Transverse colon (tissue), 4 donors: ENCODE results near the gene UNC93B1. TPM values are rescaled to one million over a fixed set of nuclear protein-coding genes. Genes with fewer than 3 reads are reported as not detected.

Experiments used
- DNase-seq: peaks from one replicate; pipeline ENCODE4 v3.0.0-alpha.2; 2019
- H3K27ac ChIP-seq, 4 donors: fragments of 200-600 bp; sonication (generic); 2 replicates each; pipeline ENCODE4 v1.5.1; 2016 to 2018; ENCODE audit warnings: inconsistent platforms in 4 of 4
- H3K27me3 ChIP-seq: fragments of 200-600 bp; sonication (generic); 2 replicates; pipeline ENCODE4 v1.5.1; 2017; ENCODE audit warnings: inconsistent platforms
- H3K36me3 ChIP-seq, 4 donors: fragments of 200-600 bp; sonication (generic); 2 replicates each; pipeline ENCODE4 v1.5.1; 2017 to 2019; ENCODE audit warnings: inconsistent platforms in 4 of 4
- H3K4me1 ChIP-seq, 4 donors: fragments of 200-600 bp; sonication (generic); 2 replicates each; pipeline ENCODE4 v1.5.1; 2017 to 2020; ENCODE audit warnings: inconsistent platforms in 4 of 4
- H3K4me3 ChIP-seq, 4 donors: fragments of 200-600 bp; sonication (generic); 1 replicate in 1 of 4; 2 replicates in 3 of 4; pipeline versions ENCODE4 v1.5.1 to v1.6.1; 2017 to 2019; ENCODE audit warnings: inconsistent platforms in 4 of 4
- H3K9me3 ChIP-seq, 2 donors: fragments of 200-600 bp; sonication (generic); 2 replicates each; pipeline ENCODE4 v1.5.1; 2017 to 2019; ENCODE audit warnings: inconsistent platforms in 2 of 2
- EP300 ChIP-seq: sonication (generic); formaldehyde crosslinking; IDR thresholded peaks from one replicate; pipeline ENCODE4 v1.6.1; 2017; ENCODE audit warnings: antibody characterized with exemption, low read depth
- POLR2A ChIP-seq: fragments of 450-650 bp; IDR thresholded peaks from one replicate; pipeline ENCODE4 v1.6.1; 2016; ENCODE audit warnings: antibody characterized with exemption, mild to moderate bottlenecking, moderate library complexity
- POLR2AphosphoS5 ChIP-seq, 3 donors: sonication (generic); formaldehyde crosslinking; IDR thresholded peaks; one replicate each; pipeline ENCODE4 v1.6.1; 2016; ENCODE audit warnings: antibody characterized with exemption in 3 of 3
- WGBS, 2 donors: methylation state at CpG; one replicate each; pipeline ENCODE4 v1.1.5; 2018; ENCODE audit warnings: low coverage in 1 of 2; 5-methylcytosine and 5-hydroxymethylcytosine counted together
- in situ Hi-C, 4 donors: fragments of 200-750 bp; cut with MboI; loops; one replicate each; pipeline versions ENCODE4 v1.15.0 to v1.15.1; 2017; ENCODE audit warnings: low sequenced_read_pairs in 3 of 4, low pct_ligation_motif_present in 1 of 4, low pct_unique_long_range_greater_than_20kb in 1 of 4
- intact Hi-C: fragments of 100-400 bp; cut with DNase I; formaldehyde crosslinking; loops from one replicate; pipeline ENCODE4 v1.15.1; 2023; ENCODE audit warnings: low total_unique reads
- total RNA-seq, 4 donors: library from RNA; depleted of rRNA; stranded (reverse); fragments of >200 nt; gene quantifications; one replicate each; pipeline ENCODE4 v1.1.0, GENCODE V29; 2016
- TF ChIP-seq, protein P1 (sequence below), 5 experiments: fragments of 200-600 bp in 3 of 5; fragments of 450-650 bp in 2 of 5; sonication (generic) in 3 of 5; IDR thresholded peaks; 1 replicate in 2 of 5; 2 replicates in 3 of 5; pipeline ENCODE4 v1.5.1; 2016 to 2017; ENCODE audit warnings: antibody characterized with exemption in 5 of 5, inconsistent platforms in 3 of 5, mild to moderate bottlenecking in 2 of 5, moderate library complexity in 1 of 5

The UNC93B1 gene
- total RNA-seq, 4 donors from 2014 or later, result 32.2 to 67.7 (median 54.7) TPM

DNA sequence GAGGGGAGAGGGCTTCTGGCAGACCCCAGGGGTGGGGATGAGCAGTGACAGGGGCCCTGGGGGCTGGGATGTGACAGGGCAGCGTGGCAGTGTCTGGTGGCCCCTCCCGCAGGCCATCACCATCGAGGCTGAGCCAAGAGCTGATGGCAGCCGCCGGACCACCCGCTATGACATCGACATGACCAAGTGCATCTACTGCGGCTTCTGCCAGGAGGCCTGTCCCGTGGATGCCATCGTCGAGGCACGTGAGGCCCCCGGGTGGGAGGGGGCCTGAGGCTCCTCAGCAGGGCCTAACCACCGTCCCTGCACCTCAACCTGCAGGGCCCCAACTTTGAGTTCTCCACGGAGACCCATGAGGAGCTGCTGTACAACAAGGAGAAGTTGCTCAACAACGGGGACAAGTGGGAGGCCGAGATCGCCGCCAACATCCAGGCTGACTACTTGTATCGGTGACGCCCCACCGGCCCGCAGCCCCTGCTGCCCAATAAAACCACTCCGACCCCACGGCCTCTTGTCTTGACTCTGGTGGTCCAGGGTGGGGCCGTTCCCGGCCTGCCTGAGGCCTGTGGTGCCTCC is 32.3 kb upstream of the UNC93B1 start:
- Histone ChIP-seq H3K4me3 (no peak overlapping the region), H3K36me3 (no peaks in the 10 kb centered on the region), H3K4me1 (peaks cover 16 to 59% (median 40%) of the 10 kb centered on the region in 4 donors), H3K27me3 (no peaks in the 10 kb centered on the region), H3K9me3 (no peaks in the 10 kb centered on the region), H3K27ac (peak overlapping the region; percentile 86 to 93 (median 90))
- in situ Hi-C loops, result no loop called here
- intact Hi-C loops, result loop anchor here (10.0 kb wide), 1 partner anchor 89 kb away; the partner anchor contains the start of gene CHKA
- 88% methylated on average over 21 of the region's 27 CpGs; no CpG with 5 or more reads in 1 of the 2 donors for WGBS, 2 donors
- TF ChIP-seq POLR2AphosphoS5 (IDR thresholded peaks at IDR 0.05) (no peak), EP300 (no peak), POLR2A (no peak)
- TF ChIP-seq, protein P1, sequence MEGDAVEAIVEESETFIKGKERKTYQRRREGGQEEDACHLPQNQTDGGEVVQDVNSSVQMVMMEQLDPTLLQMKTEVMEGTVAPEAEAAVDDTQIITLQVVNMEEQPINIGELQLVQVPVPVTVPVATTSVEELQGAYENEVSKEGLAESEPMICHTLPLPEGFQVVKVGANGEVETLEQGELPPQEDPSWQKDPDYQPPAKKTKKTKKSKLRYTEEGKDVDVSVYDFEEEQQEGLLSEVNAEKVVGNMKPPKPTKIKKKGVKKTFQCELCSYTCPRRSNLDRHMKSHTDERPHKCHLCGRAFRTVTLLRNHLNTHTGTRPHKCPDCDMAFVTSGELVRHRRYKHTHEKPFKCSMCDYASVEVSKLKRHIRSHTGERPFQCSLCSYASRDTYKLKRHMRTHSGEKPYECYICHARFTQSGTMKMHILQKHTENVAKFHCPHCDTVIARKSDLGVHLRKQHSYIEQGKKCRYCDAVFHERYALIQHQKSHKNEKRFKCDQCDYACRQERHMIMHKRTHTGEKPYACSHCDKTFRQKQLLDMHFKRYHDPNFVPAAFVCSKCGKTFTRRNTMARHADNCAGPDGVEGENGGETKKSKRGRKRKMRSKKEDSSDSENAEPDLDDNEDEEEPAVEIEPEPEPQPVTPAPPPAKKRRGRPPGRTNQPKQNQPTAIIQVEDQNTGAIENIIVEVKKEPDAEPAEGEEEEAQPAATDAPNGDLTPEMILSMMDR (IDR thresholded peaks at IDR 0.05), result no peak
- no peak for DNase-seq

DNA sequence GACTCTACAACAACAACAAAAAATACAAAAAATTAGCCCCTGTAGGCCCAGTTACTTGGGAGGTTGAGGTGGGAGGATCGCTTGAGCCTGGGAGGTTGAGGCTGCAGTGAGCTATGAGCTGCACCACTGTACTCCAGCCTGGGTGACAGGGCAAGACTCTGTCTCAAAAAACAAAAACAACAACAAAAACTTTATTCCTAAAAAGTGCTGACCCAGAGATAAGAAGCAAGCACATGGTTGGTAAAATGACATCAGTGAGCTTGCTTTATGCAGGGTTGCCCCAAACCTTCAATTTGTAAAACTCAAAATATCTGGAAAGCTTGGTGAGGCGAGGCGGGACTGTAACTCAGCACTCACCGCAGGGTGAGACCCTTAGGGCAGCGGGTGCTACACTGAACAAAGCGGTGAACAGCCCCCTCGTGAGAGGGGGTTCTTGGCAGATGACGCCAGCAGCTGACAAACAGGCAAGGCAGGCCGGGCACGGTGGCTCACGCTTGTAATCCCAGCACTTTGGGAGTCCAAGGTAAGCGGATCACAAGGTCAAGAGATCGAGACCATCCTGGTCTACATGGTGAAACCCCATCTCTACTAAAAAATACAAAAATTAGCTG is 31.5 kb upstream of the UNC93B1 start:
- Histone ChIP-seq H3K9me3 (no peaks in the 10 kb centered on the region), H3K4me3 (no peak overlapping the region), H3K36me3 (no peaks in the 10 kb centered on the region), H3K4me1 (peaks cover 11 to 56% (median 36%) of the 10 kb centered on the region in 4 donors), H3K27me3 (no peaks in the 10 kb centered on the region), H3K27ac (no peak overlapping the region)
- WGBS, 2 donors, result 90 to 100% methylated on average over 1 to 13 of the region's 13 CpGs
- TF ChIP-seq, protein P1 (IDR thresholded peaks at IDR 0.05), result no peak
- TF ChIP-seq EP300 (no peak), POLR2AphosphoS5 (IDR thresholded peaks at IDR 0.05) (no peak), POLR2A (no peak)
- intact Hi-C loops, result loop anchor here (10.0 kb wide), 1 partner anchor 89 kb away; the partner anchor contains the start of gene CHKA
- in situ Hi-C loops, result no loop called here
- DNase-seq, result no peak

- H3K9me3 ChIP-seq, result no peaks in the 10 kb centered on the region
- 88% methylated on average over 10 of the region's 12 CpGs; no CpG with 5 or more reads in 1 of the 2 donors for WGBS, 2 donors
- H3K4me1 ChIP-seq, result peaks cover 16 to 48% (median 29%) of the 10 kb centered on the region in 4 donors
- no peak overlapping the region for H3K4me3 ChIP-seq
- in situ Hi-C loops (no loop called here), intact Hi-C loops (loop anchor here (10.0 kb wide), 1 partner anchor 91 kb away; the partner anchor contains the start of gene CHKA)
- no peaks in the 10 kb centered on the region for H3K36me3 ChIP-seq
- DNase-seq, result no peak
- TF ChIP-seq POLR2A (no peak), POLR2AphosphoS5 (IDR thresholded peaks at IDR 0.05) (no peak), EP300 (no peak)
- TF ChIP-seq, protein P1 (IDR thresholded peaks at IDR 0.05), result no peak
- no peak overlapping the region for H3K27ac ChIP-seq
- H3K27me3 ChIP-seq, result no peaks in the 10 kb centered on the region
Measured at GRCh38 chr11:68033708-68034045, 29.8 kb upstream of the UNC93B1 start.

DNA sequence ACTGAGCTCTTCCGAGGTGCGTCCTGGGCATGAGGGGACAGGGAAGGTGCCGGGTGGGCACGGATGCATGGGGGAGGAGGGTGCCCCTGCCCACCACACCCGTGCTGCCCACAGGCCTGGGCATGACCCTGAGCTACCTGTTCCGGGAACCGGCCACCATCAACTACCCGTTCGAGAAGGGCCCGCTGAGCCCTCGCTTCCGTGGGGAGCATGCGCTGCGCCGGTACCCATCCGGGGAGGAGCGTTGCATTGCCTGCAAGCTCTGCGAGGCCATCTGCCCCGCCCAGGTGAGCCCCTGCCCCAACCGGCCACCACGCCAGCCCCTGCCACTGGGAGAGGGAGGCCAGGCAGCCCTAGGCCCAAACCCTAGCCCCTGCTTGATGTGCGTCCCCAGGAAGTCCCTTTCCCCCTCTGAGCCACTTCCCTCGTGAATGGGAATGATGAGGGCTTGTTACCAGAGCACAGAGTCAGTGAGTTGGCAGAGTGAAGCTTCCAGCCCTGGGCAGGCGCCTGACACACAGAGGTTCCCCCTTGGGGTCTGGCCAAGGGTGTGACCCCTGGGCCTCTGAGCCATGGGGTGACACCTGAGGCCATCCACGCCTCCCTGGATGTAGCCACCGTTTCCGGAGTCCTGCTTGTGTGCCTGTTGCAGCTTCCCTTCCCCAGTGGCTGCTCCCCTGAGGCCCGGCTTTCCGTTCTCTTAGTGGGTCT is 29.3 kb upstream of the UNC93B1 start:
- Histone ChIP-seq H3K27ac (no peak overlapping the region), H3K27me3 (no peaks in the 10 kb centered on the region), H3K9me3 (no peaks in the 10 kb centered on the region), H3K4me3 (no peak overlapping the region), H3K4me1 (peaks cover 12 to 43% (median 24%) of the 10 kb centered on the region in 4 donors), H3K36me3 (no peaks in the 10 kb centered on the region)
- no peak for TF ChIP-seq EP300
- no peak for TF ChIP-seq POLR2AphosphoS5 (IDR thresholded peaks at IDR 0.05)
- TF ChIP-seq POLR2A, result no peak
- TF ChIP-seq, protein P1 (IDR thresholded peaks at IDR 0.05), result no peak
- no peak for DNase-seq
- intact Hi-C loops (loop anchor here (10.0 kb wide), 1 partner anchor 92 kb away; the partner anchor contains the start of gene CHKA), in situ Hi-C loops (no loop called here)
- 90% methylated on average over 28 of the region's 29 CpGs; no CpG with 5 or more reads in 1 of the 2 donors for WGBS, 2 donors
